Measurements from ENCODE around the gene VIM.

- TF ChIP-seq CTCF (conservative IDR thresholded peaks at IDR 0.05; ENCODE audit: low read depth in 2 of 2) (no peak), EZH2 (IDR thresholded peaks at IDR 0.05; ENCODE audit: low read depth, unreplicated experiment) (no peak), ETS1 (IDR thresholded peaks at IDR 0.05) (no peak), REST (IDR thresholded peaks at IDR 0.05; ENCODE audit: unreplicated experiment) (no peak), CREB1 (CRISPR knock-in tag; IDR thresholded peaks at IDR 0.05; ENCODE audit: low read depth) (no peak)
These were observed 9.1 kb downstream of the VIM start for GRCh38 chr10:17237149-17237527.
